ENCODE measurements around the gene TNPO2. TPM values are rescaled to one million over a fixed set of nuclear protein-coding genes. Genes with fewer than 3 reads are reported as not detected.
A peak's percentile ranks its signal among the peaks of the same experiment; 100 is the strongest.

The TNPO2 gene
- total RNA-seq, 8 experiments from 2014 or later = 51.3 to 119 (median 67.1) TPM

GRCh38 chr19:12754465-12755196 lies 30.9 kb upstream of the TNPO2 start:
- in situ Hi-C loops (cut with MboI; ENCODE audit: low pct_unique_long_range_greater_than_20kb in 2 of 9, low sequenced_read_pairs in 9 of 9, unreplicated experiment in 9 of 9) = no loop called here
- no peak for ATAC-seq (replicated peaks in 6 of 8)
- peaks cover 6 to 8% of the 10 kb centered on the region in 2 donors for H3K4me1 ChIP-seq (replicated peaks in 1 of 2)

GRCh38 chr19:12752056-12752781 lies 28.5 kb upstream of the TNPO2 start:
- Histone ChIP-seq H3K4me1 (replicated peaks in 1 of 2) (peaks cover 6 to 7% of the 10 kb centered on the region in 2 donors), H3K27ac (no peak overlapping the region), H3K4me3 (no peak overlapping the region)
- in situ Hi-C loops (cut with MboI; ENCODE audit: low pct_unique_long_range_greater_than_20kb in 2 of 9, low sequenced_read_pairs in 9 of 9, unreplicated experiment in 9 of 9) = no loop called here
- 20 to 60% (median 28%) methylated on average over 1 to 6 of the region's 23 CpGs; no CpG with 5 or more reads in 4 of the 10 experiments for WGBS, 10 experiments
- no peak for ATAC-seq (replicated peaks in 6 of 8)

More at GRCh38 chr19:12754465-12755196, 30.9 kb upstream of the TNPO2 start:
- WGBS, 10 experiments = 60 to 90% (median 80%) methylated on average over 1 to 15 of the region's 50 CpGs; no CpG with 5 or more reads in 5 of the 10 experiments
- H3K27ac ChIP-seq = no peak overlapping the region
- no peak overlapping the region for H3K4me3 ChIP-seq

GRCh38 chr19:12751635-12752034 lies 27.9 kb upstream of the TNPO2 start, which contains the start of gene BEST2:
Gene BEST2, plus strand, starts transcription at chr19:12751791. Its CDS starts 802 bp downstream, at chr19:12752593.
- Histone ChIP-seq H3K4me1 (replicated peaks in 1 of 2) (peaks cover 4 to 7% of the 10 kb centered on the region in 2 donors), H3K4me3 (no peak within 1 kb of the TSS), H3K27ac (no peak within 1 kb of the TSS)
- in situ Hi-C loops (cut with MboI; ENCODE audit: low pct_unique_long_range_greater_than_20kb in 2 of 9, low sequenced_read_pairs in 9 of 9, unreplicated experiment in 9 of 9) = no loop called here
- WGBS, 10 experiments = no CpG with 5 or more reads among the region's 14 CpGs
- no peak for ATAC-seq (replicated peaks in 6 of 8)

GRCh38 chr19:12750851-12751250 lies 27.1 kb upstream of the TNPO2 start:
- in situ Hi-C loops (cut with MboI; ENCODE audit: low pct_unique_long_range_greater_than_20kb in 2 of 9, low sequenced_read_pairs in 9 of 9, unreplicated experiment in 9 of 9) = no loop called here
- ATAC-seq (replicated peaks in 6 of 8) = peak in 2 of 8 experiments; percentile 28 to 30
- Histone ChIP-seq H3K4me3 (no peak overlapping the region), H3K4me1 (replicated peaks in 1 of 2) (peaks cover 4 to 7% of the 10 kb centered on the region in 2 donors), H3K27ac (no peak overlapping the region)
- WGBS, 10 experiments = 7 to 100% (median 52%) methylated on average over 1 to 8 of the region's 9 CpGs; no CpG with 5 or more reads in 1 of the 10 experiments

- Histone ChIP-seq H3K4me3 (no peak overlapping the region), H3K4me1 (replicated peaks in 1 of 2) (peaks cover 4 to 7% of the 10 kb centered on the region in 2 donors), H3K27ac (no peak overlapping the region)
- WGBS, 10 experiments = 0 to 100% (median 38%) methylated on average over 1 to 12 of the region's 24 CpGs; no CpG with 5 or more reads in 3 of the 10 experiments
- ATAC-seq (replicated peaks in 6 of 8) = peak; percentile 8 to 74 (median 48)
- in situ Hi-C loops (cut with MboI; ENCODE audit: low pct_unique_long_range_greater_than_20kb in 2 of 9, low sequenced_read_pairs in 9 of 9, unreplicated experiment in 9 of 9) = no loop called here
Measured at GRCh38 chr19:12749938-12750521, 26.3 kb upstream of the TNPO2 start.

GRCh38 chr19:12748489-12748888 lies 24.8 kb upstream of the TNPO2 start:
- in situ Hi-C loops (cut with MboI; ENCODE audit: low pct_unique_long_range_greater_than_20kb in 2 of 9, low sequenced_read_pairs in 9 of 9, unreplicated experiment in 9 of 9) = no loop called here
- Histone ChIP-seq H3K4me1 (replicated peaks in 1 of 2) (peaks cover 4 to 7% of the 10 kb centered on the region in 2 donors), H3K4me3 (no peak overlapping the region), H3K27ac (no peak overlapping the region)
- 80 to 100% (median 86%) methylated on average over 1 to 5 of the region's 6 CpGs; no CpG with 5 or more reads in 6 of the 10 experiments for WGBS, 10 experiments
- ATAC-seq (replicated peaks in 6 of 8) = peak in 1 of 8 experiments; percentile 12

- WGBS, 10 experiments = 73 to 100% (median 91%) methylated on average over 1 to 8 of the region's 22 CpGs; no CpG with 5 or more reads in 2 of the 10 experiments
- ATAC-seq (replicated peaks in 6 of 8) = peak in 1 of 8 experiments; percentile 11
- H3K4me1 ChIP-seq (replicated peaks in 1 of 2) = peaks cover 4 to 7% of the 10 kb centered on the region in 2 donors
- in situ Hi-C loops (cut with MboI; ENCODE audit: low pct_unique_long_range_greater_than_20kb in 2 of 9, low sequenced_read_pairs in 9 of 9, unreplicated experiment in 9 of 9) = no loop called here
- H3K4me3 ChIP-seq = no peak overlapping the region
- no peak overlapping the region for H3K27ac ChIP-seq
Measured at GRCh38 chr19:12745166-12745897, 21.6 kb upstream of the TNPO2 start.

GRCh38 chr19:12737835-12738351 lies 14.2 kb upstream of the TNPO2 start:
- no peak for ATAC-seq (replicated peaks in 6 of 8)
- H3K4me1 ChIP-seq (replicated peaks in 1 of 2) = peaks cover 10 to 17% of the 10 kb centered on the region in 2 donors
- in situ Hi-C loops (cut with MboI; ENCODE audit: low pct_unique_long_range_greater_than_20kb in 2 of 9, low sequenced_read_pairs in 9 of 9, unreplicated experiment in 9 of 9) = no loop called here
- WGBS, 10 experiments = 0 to 80% (median 19%) methylated on average over 1 to 5 of the region's 13 CpGs; no CpG with 5 or more reads in 5 of the 10 experiments
- H3K4me3 ChIP-seq = peak overlapping the region; percentile 62 to 88 (median 83)
- H3K27ac ChIP-seq = peak overlapping the region; percentile 99

DNA sequence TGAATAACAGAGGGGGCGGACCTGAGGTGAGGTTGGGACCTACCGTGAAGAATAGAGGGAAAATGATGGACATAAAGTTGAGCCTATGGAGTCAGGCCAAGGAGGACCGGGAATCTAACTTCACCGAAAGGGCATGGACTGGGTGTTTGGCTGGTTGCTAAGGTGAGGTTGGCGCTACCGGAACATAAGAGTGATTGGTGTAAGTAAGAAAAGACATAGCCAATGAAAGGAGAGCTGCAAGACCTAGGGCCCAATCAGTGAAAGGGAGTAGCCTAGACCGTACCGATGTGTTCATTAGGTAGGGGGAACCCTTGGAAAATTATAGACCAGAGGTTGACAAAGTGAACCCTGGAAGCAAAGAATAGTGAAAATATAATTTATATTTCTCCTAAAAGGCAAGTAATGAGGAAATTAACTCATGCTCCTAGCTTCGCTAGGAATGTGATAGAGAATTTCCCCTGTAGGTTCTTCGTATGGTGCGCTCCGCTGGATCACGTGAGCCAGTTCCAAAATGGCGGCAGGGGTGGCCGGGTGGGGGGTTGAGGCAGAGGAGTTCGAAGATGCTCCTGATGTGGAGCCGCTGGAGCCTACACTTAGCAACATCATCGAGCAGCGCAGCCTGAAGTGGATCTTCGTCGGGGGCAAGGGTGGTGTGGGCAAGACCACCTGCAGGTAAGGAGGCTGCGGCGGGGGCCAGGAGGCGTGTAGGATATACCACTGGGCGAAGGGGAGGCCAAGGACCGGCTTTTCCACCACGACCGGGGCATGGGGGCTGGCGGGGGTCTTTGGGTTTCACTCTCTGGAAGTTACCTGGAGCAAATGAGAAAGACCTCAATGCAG lies 13.5 kb upstream of the TNPO2 start, which contains the start of gene GET3:
GET3 (plus strand) TSS at position 503 of the 840 bp plus-strand sequence; CDS start at position 512, 9 bp downstream.
- Histone ChIP-seq H3K27ac (peak within 1 kb of the TSS; percentile 99), H3K4me1 (replicated peaks in 1 of 2) (peaks cover 14 to 21% of the 10 kb centered on the region in 2 donors), H3K4me3 (peak within 1 kb of the TSS; percentile 62 to 88 (median 83))
- in situ Hi-C loops (cut with MboI; ENCODE audit: low pct_unique_long_range_greater_than_20kb in 2 of 9, low sequenced_read_pairs in 9 of 9, unreplicated experiment in 9 of 9) = no loop called here
- 0 to 2% (median 0%) methylated on average over 2 to 15 of the region's 29 CpGs; no CpG with 5 or more reads in 1 of the 10 experiments for WGBS, 10 experiments
- peak; percentile 84 to 94 (median 92) for ATAC-seq (replicated peaks in 6 of 8)

DNA sequence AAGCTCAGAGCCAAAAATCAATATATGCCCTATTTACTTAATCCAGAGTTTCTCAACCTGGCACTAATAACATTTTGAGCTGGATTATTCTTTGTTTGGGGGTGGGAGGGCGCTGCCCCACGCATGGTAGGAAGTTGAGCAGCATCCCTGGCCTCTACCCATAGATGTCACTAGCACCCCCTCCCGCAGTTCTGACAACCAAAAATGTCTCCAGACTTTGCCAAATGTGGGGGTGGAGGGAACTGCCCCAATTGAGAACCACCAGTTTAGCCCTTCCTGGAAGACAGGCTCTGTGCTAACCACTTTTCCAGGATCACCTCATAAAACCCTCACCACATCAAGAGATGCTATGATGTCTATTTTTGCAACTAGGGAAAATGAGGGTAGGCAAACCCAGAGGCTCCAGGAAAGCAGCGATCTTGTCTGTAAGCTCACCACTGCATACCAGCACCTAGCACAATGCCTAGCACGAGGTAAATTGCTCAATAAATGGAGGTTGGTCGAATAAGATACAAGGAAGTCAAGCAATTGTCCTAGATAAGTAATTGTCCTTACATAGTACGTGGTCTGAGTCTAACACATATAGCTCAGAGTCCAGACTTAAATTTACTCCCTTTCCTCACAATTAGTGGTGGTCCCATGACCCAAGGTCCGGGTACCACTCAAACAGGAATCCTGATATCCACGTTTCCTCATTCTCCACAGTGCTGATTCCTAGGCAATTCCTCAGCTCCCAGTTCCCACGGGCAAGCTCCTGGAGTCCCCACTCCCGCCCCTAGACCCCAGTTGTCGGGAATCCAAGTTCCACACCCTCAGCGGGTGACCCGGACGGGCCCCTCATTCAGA lies 9.9 kb upstream of the TNPO2 start:
- in situ Hi-C loops (cut with MboI; ENCODE audit: low pct_unique_long_range_greater_than_20kb in 2 of 9, low sequenced_read_pairs in 9 of 9, unreplicated experiment in 9 of 9) = no loop called here
- ATAC-seq (replicated peaks in 6 of 8) = peak in 1 of 8 experiments; percentile 1

DNA sequence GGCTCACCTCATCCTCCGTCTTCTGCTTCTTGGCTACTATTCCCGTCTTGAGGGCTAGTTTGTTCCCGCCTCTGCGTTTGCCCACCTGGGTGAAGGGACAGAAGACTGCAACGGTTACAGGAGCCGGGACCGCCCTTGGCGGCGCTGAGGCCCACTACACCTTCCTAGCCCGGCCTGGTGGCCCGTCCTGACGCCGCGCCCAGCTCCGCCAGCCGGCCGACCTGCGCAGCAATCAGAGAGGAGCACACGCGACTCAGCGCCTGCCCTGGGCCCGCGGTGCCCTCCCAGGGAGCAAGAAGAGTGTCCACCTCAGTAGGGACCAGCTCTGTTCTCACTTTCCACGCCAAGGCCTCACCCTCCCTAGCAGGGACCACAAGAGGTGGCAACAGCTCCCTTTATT lies 7.6 kb upstream of the TNPO2 start:
- H3K4me3 ChIP-seq = no peak overlapping the region
- 94 to 100% (median 100%) methylated on average over 1 to 11 of the region's 24 CpGs; no CpG with 5 or more reads in 6 of the 10 experiments for WGBS, 10 experiments
- H3K27ac ChIP-seq = no peak overlapping the region
- in situ Hi-C loops (cut with MboI; ENCODE audit: low pct_unique_long_range_greater_than_20kb in 2 of 9, low sequenced_read_pairs in 9 of 9, unreplicated experiment in 9 of 9) = no loop called here
- ATAC-seq (replicated peaks in 6 of 8) = no peak
- H3K4me1 ChIP-seq (replicated peaks in 1 of 2) = peaks cover 13 to 16% of the 10 kb centered on the region in 2 donors

More for the DNA sequence above, 9.9 kb upstream of the TNPO2 start:
- peak overlapping the region; percentile 90 to 93 for H3K27ac ChIP-seq
- 0 to 20% (median 0%) methylated on average over 1 to 9 of the region's 15 CpGs; no CpG with 5 or more reads in 3 of the 10 experiments for WGBS, 10 experiments
- H3K4me3 ChIP-seq = peak overlapping the region; percentile 82 to 97 (median 88)
- H3K4me1 ChIP-seq (replicated peaks in 1 of 2) = peaks cover 14 to 21% of the 10 kb centered on the region in 2 donors

Data from motor neuron (in vitro differentiated cells).